HG02678 (cell line): Measurements from ENCODE around the gene BIK.

Experiments
- ATAC-seq: cut with Tn5 transposase; IDR thresholded peaks from one replicate; pipeline ENCODE4 v1.9.1; 2021; ENCODE audit warnings: mild to moderate bottlenecking, moderate library complexity; ENCODE audit not compliant: unreplicated experiment

Gene BIK

GRCh38 chr22:43176090-43176489, 65.5 kb downstream of the BIK start:
- no peak for ATAC-seq

GRCh38 chr22:43177479-43177878, 66.9 kb downstream of the BIK start:
- no peak for ATAC-seq
